ENCODE results near the gene NPAS4.
"Not testable (repeated sequence)": the region's sequence is repeated elsewhere in the genome, so short reads cannot be mapped to it uniquely, and the experiment has no call there.

NPAS4 gene

DNA sequence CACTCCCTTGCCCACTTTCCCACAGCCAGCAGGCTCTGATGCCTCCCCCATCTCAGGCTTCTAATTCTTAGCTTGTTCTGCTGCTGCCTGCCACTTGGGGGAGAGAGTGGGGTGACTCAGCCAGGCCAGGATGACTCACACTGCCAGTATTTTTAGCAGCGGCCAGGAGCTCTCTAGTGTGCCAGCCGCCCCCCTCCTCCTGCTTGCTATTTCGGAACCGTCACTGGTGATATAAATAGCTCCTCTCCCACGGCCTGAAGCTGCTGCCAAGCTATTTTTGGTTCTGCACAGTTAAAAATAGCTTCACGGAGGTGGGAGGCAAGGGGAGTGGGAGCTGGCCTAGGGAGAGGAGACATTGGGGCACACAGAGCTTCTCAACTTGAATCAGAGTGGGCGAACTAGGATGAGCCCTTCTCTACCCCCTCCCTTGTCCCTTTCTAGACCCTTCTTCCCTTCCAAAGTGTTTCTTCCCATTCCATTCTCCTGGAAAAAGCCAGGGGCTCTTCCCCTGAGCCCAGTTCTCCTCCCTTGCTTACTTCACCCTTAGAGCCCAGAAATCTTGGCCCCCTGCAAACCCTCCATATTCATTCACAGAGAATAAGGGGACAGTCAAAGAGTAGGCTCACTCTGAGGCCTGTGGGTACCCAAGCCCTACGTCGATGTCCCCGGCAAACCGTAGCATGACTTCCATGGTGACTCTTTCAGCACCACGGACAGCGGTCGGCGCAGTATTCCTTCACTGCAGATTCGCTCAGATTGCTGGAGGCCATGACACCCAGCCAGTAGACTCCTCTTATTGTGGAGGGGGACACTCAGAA, 2.5 kb upstream of the NPAS4 start:
- DNase-seq (peak; percentile 81), ATAC-seq (peak; percentile 92)

DNA sequence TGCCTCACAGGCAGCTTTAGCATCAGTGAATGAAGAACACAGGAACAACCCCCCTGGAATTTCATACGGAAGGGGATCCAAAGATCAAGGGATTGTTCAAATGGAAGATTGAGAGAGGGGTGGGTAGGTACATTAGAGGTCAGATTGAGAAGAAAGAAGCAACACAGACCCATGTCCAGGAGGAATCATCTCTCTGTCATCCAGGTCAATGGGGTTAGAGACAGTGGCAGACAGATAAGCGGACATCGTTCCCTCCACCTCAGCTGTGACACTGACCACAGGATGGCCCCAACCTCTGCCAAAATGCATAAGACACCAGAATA, 1.9 kb upstream of the NPAS4 start:
- no peak for DNase-seq
- ATAC-seq: no peak

DNA sequence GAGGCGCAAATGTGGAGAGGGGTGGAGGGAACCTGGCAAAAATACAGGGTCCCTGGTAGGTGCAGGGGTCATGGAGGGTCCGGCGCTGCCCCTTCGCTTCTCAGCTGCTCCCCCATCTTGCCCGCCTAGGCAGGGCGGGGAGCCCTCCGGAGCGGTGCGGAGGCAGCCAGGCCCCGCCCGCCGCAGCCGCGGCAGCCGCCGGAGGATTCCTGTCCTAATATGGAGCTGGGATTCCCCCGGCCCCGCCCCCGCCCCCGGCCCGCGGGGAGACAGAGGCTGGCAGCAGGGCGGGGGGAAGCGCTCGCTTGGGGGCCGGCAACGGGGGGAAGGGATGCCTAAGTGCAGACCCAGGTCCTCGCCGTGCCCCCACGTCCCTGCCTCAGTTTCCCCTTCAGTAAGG, 1.0 kb upstream of the NPAS4 start:
- peak; percentile 16 for DNase-seq
- no peak for ATAC-seq

DNA sequence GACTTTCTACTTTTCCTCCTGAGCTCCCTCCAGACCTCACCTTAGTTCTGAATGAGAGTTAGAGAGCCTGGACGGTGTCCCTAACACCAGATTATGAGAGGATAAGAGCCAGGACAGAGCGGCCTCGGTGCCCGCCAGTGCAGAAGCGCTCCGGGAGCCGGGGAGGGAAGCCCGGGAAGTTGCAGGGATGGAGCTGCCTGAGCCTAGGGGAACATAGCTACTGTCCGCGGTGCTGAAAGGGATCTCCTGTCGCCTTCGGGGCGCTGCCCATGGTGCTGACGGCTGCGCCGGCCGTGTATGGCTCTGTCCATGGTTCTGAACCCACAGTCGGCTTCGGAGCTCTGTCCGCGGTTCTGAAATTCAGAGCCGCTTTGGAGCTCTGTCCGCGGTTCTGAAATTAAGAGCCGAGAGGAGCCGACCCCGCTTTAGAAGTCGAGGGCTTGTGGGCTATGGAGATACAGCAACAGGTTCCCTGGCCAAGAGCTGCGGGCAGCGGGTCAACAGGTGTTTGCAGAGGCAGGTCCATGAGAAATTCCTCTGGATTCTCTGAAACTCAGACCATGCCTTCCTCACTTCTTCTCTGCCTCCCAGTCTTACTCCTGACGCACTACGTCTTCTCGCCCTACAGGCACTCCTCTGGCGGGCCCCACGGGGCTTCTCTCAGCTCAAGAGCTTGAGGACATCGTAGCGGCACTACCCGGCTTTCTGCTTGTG, 814 bp downstream of the NPAS4 start:
- ATAC-seq (peak; percentile 65), DNase-seq (peak; percentile 89)

DNA sequence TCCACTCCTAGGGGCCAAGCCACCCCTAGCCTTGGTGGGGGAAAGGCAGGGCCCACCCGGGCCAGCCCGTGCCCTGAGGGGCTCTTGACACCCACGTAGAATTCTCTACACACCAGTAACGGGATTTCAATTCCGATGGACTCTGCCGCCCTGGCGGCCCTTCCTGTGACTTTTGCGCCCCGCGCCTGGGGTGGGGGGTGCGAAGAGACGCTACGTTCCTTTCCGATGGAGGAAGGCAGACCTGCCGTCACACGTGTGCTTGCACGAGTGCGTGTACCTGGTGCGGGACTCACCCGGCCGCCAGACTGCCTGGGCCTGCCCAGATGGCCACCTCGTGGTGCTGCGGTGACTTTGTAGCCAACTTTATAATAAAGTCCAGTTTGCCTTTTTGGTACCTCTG, 5.5 kb downstream of the NPAS4 start:
- DNase-seq: no peak
- ATAC-seq: no peak

DNA sequence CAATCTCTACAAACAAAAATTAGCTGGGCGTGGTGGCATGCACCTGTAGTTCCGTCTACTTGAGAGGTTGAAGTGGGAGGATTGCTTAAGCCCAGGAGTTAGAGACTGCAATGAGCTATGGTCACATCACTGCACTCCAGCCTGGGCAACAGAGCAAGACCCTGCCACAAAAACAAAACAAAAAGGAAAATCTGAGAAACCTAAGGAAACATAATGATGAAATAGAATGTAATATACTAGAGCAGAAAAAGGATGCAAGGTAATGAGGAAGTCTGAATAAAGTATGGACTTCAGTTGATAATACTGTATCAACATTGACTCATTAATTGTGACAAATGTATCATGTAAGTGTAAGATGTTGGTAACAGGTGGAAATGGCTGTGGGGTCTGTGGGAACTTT, 8.1 kb downstream of the NPAS4 start:
- DNase-seq (no peak), ATAC-seq (no peak)

DNA sequence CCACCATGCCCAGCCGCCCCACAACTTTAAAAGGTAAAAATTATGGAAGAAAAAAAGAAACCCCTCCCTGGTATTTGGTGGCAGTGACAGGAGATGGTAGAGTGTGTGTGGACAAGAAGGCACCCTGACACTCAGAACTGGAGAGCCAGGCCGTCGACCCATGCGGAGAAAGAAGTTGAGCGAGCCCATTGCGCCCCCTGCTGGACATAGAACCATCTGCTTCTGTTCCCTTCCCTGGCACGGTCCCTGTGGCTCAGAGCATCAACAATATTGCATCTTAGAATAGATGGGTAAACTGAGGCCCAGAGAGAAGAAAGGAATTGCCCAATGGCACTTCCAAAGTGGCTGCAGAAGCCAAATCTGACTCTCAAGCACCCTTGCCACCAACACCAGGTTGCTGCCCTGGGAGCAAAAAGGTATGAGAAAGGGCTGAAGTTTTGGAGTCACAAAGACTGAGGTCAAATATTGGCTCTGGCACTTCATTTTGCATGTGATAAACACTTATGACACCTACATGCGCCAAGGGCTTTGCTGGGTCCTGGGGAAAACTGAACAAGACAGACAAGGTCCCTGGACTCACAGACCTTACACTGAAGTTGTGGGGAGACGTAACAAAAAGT, 9.3 kb downstream of the NPAS4 start:
- DNase-seq (peak; percentile 85), ATAC-seq (no peak)

DNA sequence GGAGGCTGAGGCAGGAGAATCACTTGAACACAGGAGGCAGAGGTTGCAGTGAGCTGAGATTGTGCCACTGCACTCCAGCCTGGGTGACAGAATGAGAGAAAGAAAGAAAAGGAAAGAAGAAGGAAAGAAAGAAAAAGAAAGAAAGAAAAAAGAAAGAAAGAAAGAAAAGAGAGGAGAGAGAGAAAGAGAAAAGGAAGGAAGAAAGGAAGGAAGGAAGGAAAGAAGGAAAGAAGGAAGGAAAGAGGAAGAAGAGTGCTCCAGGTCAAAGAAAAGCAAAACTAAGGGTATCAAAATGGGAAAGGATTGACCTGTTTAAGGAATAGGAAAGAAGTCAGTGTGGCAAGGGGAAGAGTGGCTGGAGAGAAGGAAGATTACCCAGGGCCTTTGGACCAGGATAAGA, 10.5 kb downstream of the NPAS4 start:
- ATAC-seq, DNase-seq: not testable (repeated sequence)

DNA sequence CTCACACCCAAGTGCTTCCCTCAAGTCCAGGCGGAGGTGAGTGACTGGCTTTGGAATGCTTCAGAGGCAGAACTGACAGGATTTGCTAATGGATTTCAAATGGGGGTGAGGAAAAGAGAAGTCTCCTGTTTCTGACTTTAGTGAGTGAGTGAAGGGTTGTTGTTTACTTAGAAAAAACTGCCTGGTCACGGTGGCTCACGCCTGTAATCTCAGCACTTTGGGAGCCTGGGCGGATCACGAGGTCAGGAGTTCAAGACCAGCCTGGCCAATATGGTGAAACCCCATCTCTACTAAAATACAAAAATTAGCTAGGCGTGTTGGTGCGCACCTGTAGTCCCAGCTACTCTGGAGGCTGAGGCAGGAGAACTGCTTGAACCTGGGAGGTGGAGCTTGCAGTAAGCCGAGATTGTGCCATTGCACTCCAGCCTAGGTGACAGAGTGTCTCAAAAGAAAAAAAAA, 11.1 kb downstream of the NPAS4 start:
- not testable (repeated sequence) for DNase-seq, ATAC-seq

DNA sequence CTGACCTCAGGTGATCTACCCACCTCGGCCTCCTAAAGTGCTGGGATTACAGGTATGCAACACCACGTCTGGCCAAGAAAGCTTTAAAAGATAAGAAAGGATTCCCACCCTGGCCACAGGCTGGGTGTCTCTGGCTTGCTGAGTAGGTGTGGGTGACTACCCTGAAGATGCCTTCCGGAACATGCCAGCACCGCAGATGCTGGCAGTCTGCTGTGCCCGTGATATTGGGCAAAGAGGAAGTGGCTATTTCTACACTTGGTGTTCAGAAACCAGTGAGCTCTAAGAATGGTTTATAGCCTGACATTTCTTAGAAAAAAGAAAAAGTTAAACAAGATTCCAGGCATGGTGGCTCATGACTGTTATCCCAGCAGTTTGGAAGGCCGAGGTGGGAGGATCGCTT, 11.8 kb downstream of the NPAS4 start:
- no peak for DNase-seq
- no peak for ATAC-seq

DNA sequence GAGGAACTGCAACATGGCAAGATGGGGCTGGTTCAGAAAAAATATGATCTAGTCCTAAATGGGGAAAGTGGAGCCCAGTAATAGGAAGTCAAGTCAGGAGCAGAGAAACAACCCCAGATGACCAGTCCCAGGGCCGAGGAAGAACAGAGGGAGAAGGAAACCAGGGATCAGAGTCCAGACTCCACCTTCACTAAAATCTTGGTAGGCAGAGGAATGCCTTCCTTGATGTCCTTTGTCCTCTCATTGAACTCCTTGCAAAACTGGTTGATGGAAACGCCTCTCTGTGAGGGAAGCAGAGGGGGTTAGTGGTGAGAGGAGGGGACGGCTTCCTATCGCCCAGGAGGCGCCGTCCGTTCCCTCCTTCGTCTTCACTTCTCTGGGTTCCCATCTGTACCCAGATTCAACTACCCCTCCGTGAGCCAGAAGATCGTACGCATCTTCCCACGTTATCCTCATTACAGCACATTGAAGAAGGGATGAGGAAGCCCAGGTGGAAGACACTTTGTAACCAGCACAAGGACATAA, 17.2 kb downstream of the NPAS4 start:
- ATAC-seq (no peak), DNase-seq (no peak)

DNA sequence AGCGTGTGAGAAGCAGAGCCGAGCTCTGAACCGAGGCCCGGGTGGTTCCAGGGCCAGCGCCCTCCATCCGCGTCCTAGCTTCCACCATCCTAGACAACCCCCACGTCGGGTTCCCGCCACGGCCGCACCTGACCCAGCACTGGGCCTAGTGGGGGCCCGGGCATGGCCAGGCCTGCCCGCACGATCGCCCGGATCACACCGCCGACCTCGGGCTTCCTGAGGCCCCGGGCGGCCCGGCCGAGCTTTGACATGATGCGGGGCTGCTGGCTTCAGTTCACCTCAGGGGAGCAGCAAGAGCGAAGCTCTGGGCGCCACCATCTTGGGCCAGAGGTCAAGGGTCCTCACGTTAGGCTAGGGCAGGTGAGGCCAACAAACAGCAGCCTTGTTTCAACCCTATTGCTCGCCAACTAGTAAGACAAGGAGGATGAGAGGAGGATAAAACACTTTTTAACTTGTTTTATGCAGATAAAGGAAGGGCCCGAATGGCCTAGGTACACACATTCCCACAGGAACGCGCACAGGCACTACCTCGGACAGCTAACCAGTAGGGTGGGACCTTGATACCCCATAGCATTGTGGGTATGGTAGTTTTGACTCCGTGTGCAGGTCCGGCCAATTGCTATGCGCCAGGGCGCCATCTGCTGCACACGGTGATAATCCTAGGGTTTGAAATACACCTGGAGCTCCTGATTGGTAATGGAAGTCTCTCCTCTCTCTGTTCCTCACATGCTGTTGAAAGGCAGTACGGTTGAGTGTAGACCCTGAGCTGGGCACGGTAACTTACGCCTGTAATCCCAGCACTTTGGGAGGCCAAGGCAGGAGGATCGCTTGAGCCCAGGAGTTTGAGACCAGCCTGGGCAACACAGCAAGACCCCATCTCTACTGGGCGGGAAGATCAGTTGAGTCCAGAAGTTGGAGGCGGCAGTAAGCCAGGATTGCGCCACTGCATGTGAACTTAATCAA, 17.9 kb downstream of the NPAS4 start, which contains the start of gene MRPL11:
Gene MRPL11, minus strand, starts transcription at position 345 of the 963 bp plus-strand sequence. Its CDS starts 94 bp downstream, at position 251.
- ATAC-seq (peak; percentile 99), DNase-seq (peak; percentile 91)

DNA sequence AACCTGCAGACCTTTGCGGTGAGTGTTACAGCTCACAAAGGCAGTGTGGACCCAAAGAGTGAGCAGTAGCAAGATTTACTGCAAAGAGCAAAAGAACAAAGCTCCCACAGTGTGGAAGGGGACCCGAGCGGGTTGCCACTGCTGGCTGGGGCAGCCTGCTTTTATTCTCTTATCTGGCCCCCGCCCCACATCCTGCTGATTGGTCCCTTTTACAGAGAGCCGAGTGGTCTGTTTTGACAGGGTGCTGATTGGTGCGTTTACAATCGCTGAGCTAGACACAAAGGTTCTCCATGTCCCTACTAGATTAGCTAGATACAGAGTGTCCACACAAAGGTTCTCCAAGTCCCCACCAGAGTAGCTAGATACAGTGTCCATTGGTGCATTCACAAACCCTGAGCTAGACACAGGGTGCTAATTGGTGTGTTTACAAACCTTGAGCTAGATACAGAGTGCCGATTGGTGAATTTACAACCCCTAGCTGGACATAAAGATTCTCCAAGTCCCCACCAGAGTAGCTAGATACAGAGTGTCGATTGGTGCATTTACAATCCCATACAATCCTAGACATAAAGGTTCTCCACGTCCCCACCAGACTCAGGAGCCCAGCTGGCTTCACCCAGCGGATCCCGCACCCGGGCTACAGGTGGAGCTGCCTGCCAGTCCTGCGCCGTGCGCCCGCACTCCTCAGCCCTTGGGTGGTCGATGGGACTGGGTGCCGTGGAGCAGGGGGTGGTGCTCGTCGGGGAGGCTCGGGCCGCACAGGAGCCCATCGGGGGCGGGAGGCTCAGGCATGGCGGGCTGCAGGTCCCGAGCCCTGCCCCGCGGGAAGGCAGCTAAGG, 19.5 kb downstream of the NPAS4 start:
- ATAC-seq, DNase-seq: not testable (repeated sequence)

DNA sequence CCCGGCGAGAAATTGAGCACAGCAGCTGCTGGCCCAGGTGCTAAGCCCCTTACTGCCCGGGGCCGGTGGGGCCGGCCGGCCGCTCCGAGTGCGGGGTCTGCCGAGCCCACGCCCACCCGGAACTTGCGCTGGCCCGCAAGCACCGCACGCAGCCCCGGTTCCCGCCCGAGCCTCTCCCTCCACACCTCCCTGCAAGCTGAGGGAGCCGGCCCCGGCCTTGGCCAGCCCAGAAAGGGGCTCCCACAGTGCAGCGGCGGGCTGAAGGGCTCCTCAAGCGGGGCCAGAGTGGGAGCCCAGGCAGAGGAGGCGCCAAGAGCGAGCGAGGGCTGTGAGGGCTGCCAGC, 20.1 kb downstream of the NPAS4 start:
- ATAC-seq, DNase-seq: not testable (repeated sequence)

DNA sequence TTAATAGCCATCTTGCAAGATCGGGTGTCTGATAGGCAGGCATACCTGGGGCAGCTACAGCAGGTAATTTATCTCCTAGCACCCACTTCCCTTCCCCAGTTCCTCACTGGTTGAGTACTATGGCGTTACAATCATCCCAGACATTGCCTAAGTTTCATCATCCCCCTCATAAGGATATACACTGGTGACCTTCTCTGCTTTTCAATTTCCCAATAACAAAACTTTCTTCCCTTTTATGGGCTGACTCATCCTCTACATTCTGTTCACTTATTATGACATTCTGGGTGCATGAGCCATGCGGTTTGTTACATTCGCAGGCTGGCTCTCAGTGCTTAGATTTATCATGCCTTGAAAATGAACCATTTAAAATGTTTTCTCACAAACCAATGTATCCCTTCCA, 22.8 kb downstream of the NPAS4 start:
- DNase-seq: no peak
- ATAC-seq: no peak

DNA sequence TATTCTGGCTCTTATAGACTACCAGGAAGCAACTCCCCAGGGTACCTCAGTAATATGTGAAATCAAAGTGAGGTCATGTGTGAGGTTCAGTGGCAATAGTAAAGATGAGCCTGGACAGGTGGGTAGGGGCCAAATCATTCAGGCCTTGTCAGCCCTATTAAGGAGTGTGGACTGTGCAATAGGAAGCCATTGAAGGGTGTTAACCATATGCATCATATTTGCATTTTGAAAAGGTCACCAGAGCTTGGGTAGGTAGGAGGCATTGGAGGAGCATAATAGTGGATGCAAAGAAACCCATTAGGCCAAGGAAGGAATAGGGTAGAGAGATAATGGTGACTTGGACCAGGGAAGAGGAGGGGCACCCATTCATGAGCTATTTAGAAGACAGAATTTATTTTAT, 26.2 kb downstream of the NPAS4 start:
- DNase-seq: no peak
- ATAC-seq: no peak

DNA sequence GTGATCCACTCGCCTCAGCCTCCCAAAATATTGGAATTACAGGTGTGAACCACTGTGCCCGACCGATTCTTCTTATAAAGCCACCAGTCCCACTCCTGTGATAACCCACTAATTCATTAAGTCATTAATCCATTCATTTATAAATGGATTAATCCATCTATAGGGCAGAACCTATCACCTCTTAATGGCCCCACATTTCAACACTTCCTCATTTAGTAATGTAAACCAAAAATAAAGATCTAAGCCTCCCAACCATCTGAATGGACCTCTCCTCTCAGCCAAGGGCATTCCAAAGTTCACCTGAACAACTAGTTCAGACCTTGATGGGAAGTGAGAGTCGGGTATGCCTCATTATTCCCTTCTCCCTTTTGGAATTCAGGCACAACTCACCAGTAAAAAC, 27.7 kb downstream of the NPAS4 start:
- DNase-seq (no peak), ATAC-seq (no peak)

DNA sequence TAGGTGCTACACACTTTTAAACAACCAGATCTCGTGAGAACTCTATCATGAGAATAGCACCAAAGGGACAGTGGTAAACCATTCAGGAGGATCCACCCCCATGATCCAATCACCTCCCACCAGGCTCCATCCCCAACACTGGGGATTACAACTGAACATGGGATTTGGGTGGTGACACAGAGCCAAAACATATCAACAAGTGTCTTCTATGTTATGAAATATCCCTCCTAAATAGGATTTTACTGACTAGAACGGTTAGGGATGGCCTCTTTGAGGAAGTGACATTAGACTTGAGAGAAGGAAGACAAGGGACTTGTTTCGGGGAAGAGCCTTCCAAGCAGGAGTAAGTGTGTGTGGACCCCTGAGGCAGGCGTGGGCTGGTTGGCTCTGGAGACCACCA, 29.7 kb downstream of the NPAS4 start:
- DNase-seq (no peak), ATAC-seq (no peak)

DNA sequence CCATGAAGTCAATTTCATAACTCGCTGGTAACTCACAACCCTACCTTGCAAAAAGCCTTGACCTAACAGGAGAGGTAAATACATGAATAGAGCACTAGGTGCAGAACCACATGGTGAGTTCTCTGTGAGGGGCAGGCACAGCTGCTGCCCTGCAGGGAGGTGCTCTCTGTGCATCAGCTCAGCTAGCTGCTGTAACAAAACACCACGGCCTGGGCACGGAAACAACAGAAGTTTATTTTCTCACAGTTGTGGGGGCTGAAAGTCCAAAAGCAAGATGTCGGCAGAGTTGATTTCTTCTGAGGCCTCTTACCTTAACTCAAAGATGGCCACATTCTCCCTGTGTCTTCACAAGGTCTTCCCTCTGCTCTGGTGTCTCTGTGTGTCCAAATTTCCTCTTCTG, 30.8 kb downstream of the NPAS4 start:
- no peak for ATAC-seq
- DNase-seq: no peak

DNA sequence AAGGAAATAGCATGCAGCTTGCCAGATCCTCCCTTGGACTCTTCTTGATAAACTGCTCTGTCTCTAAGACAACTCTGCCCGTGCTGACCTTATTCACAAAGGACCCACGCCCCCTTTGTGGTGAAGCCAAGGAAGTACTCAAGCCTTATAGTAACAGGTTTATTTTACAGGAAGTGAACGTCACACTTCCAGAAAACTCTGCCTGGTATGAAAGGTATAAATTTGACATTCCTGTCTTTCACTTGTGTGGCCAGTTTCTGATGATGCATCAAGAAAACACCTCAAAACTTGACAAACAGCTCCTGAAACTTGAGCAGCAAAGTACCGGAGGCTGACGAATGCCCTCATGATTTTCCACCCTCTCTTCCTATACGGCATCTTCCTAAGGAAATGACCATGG, 33.4 kb downstream of the NPAS4 start:
- ATAC-seq (no peak), DNase-seq (peak; percentile 32)

DNA sequence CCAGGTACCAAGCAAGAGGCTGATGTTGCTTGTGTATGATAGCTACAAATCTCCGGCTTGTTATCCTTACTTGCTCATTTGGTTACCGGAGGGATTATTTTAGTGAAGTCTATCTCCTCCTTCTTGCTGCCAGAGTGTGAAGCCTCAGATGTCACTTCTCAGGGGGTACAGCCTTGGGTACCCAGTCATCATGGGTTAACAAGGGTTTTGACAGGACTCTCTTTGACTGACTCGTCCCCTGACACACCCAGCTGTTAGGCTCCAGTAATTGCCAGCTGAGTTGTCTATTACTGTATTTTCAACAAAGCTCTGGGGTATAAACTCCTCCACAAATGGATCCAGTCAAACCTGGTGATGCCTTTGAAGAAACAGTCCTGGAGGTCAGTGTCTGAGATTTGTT, 34.0 kb downstream of the NPAS4 start:
- no peak for ATAC-seq

More for the DNA sequence above, 34.0 kb downstream of the NPAS4 start:
- no peak for DNase-seq
